ENCODE measurements around the gene SYNM.

GRCh38 chr15:99086327-99086667 is 18.6 kb upstream of the SYNM start:
- TF ChIP-seq CTCF (conservative IDR thresholded peaks at IDR 0.05; ENCODE audit: low read depth, low read length), result no peak
- no peak for TF ChIP-seq EZH2 (IDR thresholded peaks at IDR 0.05; ENCODE audit: borderline replicate concordance, low read depth, low read length, poor library complexity, severe bottlenecking)

Data from A673 (cell line).